B cell (primary cell): ENCODE measurements around the gene DOCK1. TPM values are rescaled to one million over a fixed set of nuclear protein-coding genes. Genes with fewer than 3 reads are reported as not detected.

Source experiments
- ATAC-seq: fragments of 200-7000 bp; cut with Tn5 transposase; one replicate; pipeline ENCODE4 v1.10.0; 2021; ENCODE audit warnings: low read depth, mild to moderate bottlenecking, moderate number of reproducible peaks, moderate library complexity
- CTCF ChIA-PET: fragments of 350-600 bp; sonication (Branson Sonifier 250); formaldehyde crosslinking; loops from one replicate; lab custom pipeline; 2021; ENCODE audit warnings: antibody characterized with exemption, inconsistent platforms; lab: Charles Lee
- POLR2A ChIA-PET: fragments of 350-600 bp; sonication (Branson Sonifier 250); formaldehyde crosslinking; loops from one replicate; lab custom pipeline; 2021; ENCODE audit warnings: antibody characterized with exemption; lab: Charles Lee
- DNase-seq: peaks from one replicate; pipeline ENCODE4 v3.0.0; 2013
- H2AFZ ChIP-seq: 2 replicates; pipeline ENCODE4 v1.6.1; 2012; ENCODE audit warnings: mild to moderate bottlenecking, low read depth, low read length; ENCODE audit not compliant: insufficient read depth, poor library complexity, severe bottlenecking
- H3K27ac ChIP-seq, 2 donors: 1 replicate in 1 of 2; 2 replicates in 1 of 2; pipeline ENCODE4 v1.5.1; 2012 to 2013; ENCODE audit warnings: low read length in 2 of 2, mild to moderate bottlenecking in 2 of 2, moderate library complexity in 1 of 2
- H3K27me3 ChIP-seq, 4 experiments: fragments of 200-600 bp in 1 of 4; sonication (generic) in 1 of 4; replicated peaks in 1 of 4; 1 replicate in 2 of 4; 2 replicates in 2 of 4; pipeline versions ENCODE4 v1.6.1 to v1.7.0; 2013 to 2016; ENCODE audit warnings: low read length in 3 of 4, mild to moderate bottlenecking in 2 of 4, mixed read lengths in 1 of 4, moderate library complexity in 1 of 4; ENCODE audit not compliant: insufficient read depth in 4 of 4, control insufficient read depth in 3 of 4; ENCODE audit errors: control extremely low read depth in 1 of 4
- H3K36me3 ChIP-seq, 2 experiments: replicated peaks in 1 of 2; 1 replicate in 1 of 2; 2 replicates in 1 of 2; pipeline versions ENCODE4 v1.6.1 to v1.7.1; 2013; ENCODE audit warnings: low read length in 1 of 2; ENCODE audit not compliant: insufficient read depth in 2 of 2, control insufficient read depth in 1 of 2; ENCODE audit errors: control extremely low read depth in 1 of 2, extremely low read depth in 1 of 2
- H3K4me1 ChIP-seq, 2 donors: fragments of 200-600 bp in 1 of 2; sonication (generic) in 1 of 2; 1 replicate in 1 of 2; 2 replicates in 1 of 2; pipeline versions ENCODE4 v1.5.1 to v1.6.1; 2013 to 2017; ENCODE audit warnings: low read length in 2 of 2; ENCODE audit not compliant: control insufficient read depth in 2 of 2, insufficient read depth in 2 of 2
- H3K4me2 ChIP-seq: replicated peaks from 2 replicates; pipeline ENCODE3; 2012; ENCODE audit warnings: mild to moderate bottlenecking, low read depth, low read length; ENCODE audit not compliant: poor library complexity, severe bottlenecking
- H3K4me3 ChIP-seq, 5 experiments: fragments of 200-600 bp in 1 of 5; sonication (generic) in 1 of 5; 1 replicate in 3 of 5; 2 replicates in 2 of 5; pipeline versions ENCODE4 v1.5.1 to v1.7.0; 2011 to 2016; ENCODE audit warnings: low read length in 4 of 5, mild to moderate bottlenecking in 4 of 5, low read depth in 2 of 5, control low read depth in 1 of 5, moderate library complexity in 1 of 5; ENCODE audit not compliant: insufficient read depth in 1 of 5; ENCODE audit errors: control extremely low read depth in 1 of 5, extremely low read depth in 1 of 5
- H3K79me2 ChIP-seq: fragments of 200-600 bp; sonication (generic); one replicate; pipeline ENCODE4 v1.6.0; 2016; ENCODE audit warnings: low read length; ENCODE audit not compliant: control insufficient read depth, insufficient read depth
- H3K9ac ChIP-seq: fragments of 200-600 bp; sonication (generic); 2 replicates; pipeline ENCODE4 v1.6.1; 2017; ENCODE audit warnings: mild to moderate bottlenecking, low read length, moderate library complexity
- H3K9me3 ChIP-seq, 3 donors: one replicate each; pipeline versions ENCODE4 v1.6.1 to v1.7.1; 2013; ENCODE audit warnings: low read length in 2 of 3; ENCODE audit not compliant: control insufficient read depth in 2 of 3, insufficient read depth in 1 of 3; ENCODE audit errors: control extremely low read depth in 1 of 3
- H4K20me1 ChIP-seq: 2 replicates; pipeline ENCODE4 v1.6.0; 2012; ENCODE audit warnings: mild to moderate bottlenecking, low read length; ENCODE audit not compliant: insufficient read depth, control insufficient read depth, poor library complexity, severe bottlenecking
- H3K27ac Mint-ChIP-seq: one replicate; pipeline ENCODE4 v1.8.0; 2021; ENCODE audit warnings: mixed read lengths
- H3K27me3 Mint-ChIP-seq: one replicate; pipeline ENCODE4 v1.8.0; 2021; ENCODE audit warnings: mixed read lengths
- H3K4me1 Mint-ChIP-seq: one replicate; pipeline ENCODE4 v1.8.0; 2021; ENCODE audit warnings: mixed read lengths
- H3K4me3 Mint-ChIP-seq: one replicate; pipeline ENCODE4 v1.8.0; 2021; ENCODE audit warnings: mixed read lengths
- H3K9me3 Mint-ChIP-seq: one replicate; pipeline ENCODE4 v1.8.0; 2022; ENCODE audit warnings: mixed read lengths; ENCODE audit not compliant: insufficient read depth
- EZH2 ChIP-seq: IDR thresholded peaks from 2 replicates; pipeline ENCODE4 v1.6.1; 2012; ENCODE audit warnings: borderline replicate concordance, low read depth, mild to moderate bottlenecking, moderate library complexity, low read length; ENCODE audit not compliant: insufficient read depth, poor library complexity, severe bottlenecking
- WGBS: methylation state at CpG from one replicate; pipeline ENCODE4 v1.1.5; 2013; ENCODE audit warnings: missing lambda C conversion rate; ENCODE audit not compliant: insufficient coverage; 5-methylcytosine and 5-hydroxymethylcytosine counted together
- intact Hi-C: fragments of 100-400 bp; cut with micrococcal nuclease; formaldehyde crosslinking; loops from one replicate; pipeline ENCODE4 v1.10.0; 2022
- polyA plus RNA-seq: library from polyadenylated mRNA; depleted of rRNA; stranded (reverse); fragments of >200 nt; gene quantifications from 2 replicates; pipeline ENCODE4 v1.2.3, GENCODE V29; 2012
- total RNA-seq, 2 donors: library from RNA; stranded (reverse); fragments of 120-200 nt in 1 of 2; gene quantifications; 1 replicate in 1 of 2; 2 replicates in 1 of 2; pipeline versions ENCODE4 v1.2.3 to v1.2.4, GENCODE V29; 2013 to 2022
- TF ChIP-seq, protein P1 (sequence below): fragments of 200-600 bp; IDR thresholded peaks from one replicate; pipeline ENCODE4 v1.8.0; 2022; ENCODE audit warnings: antibody characterized with exemption, mild to moderate bottlenecking

Gene DOCK1
- total and polyA plus RNA-seq, 2 donors (not counting 1 experiment from before 2014, with no cell fraction given), result not detected

- H3K4me1 ChIP-seq, result no peaks in the 10 kb centered on the region
- Mint-ChIP-seq H3K27me3 (no peaks in the 10 kb centered on the region), H3K27ac (no peak overlapping the region), H3K9me3 (peaks cover 2% of the 10 kb centered on the region), H3K4me1 (no peaks in the 10 kb centered on the region), H3K4me3 (no peak overlapping the region)
- no peak overlapping the region for H3K4me3 ChIP-seq
- no peak overlapping the region for H3K9ac ChIP-seq
- ATAC-seq (no peak), DNase-seq (no peak)
- WGBS, result no CpG with 5 or more reads among the region's 2 CpGs
- H3K4me2 ChIP-seq, result no peak overlapping the region
- H3K36me3 ChIP-seq, result no peaks in the 10 kb centered on the region
- intact Hi-C loops, result no loop called here
- ChIA-PET CTCF (no interaction called here), POLR2A (no interaction called here)
- H2AFZ ChIP-seq, result no peak overlapping the region
- no peaks in the 10 kb centered on the region for H3K27me3 ChIP-seq
- H3K9me3 ChIP-seq, result peaks cover 0 to 8% (median 0%) of the 10 kb centered on the region in 3 donors
- H3K79me2 ChIP-seq, result no peaks in the 10 kb centered on the region
- H3K27ac ChIP-seq, result no peak overlapping the region
- no peak for TF ChIP-seq EZH2
- TF ChIP-seq, protein P1, sequence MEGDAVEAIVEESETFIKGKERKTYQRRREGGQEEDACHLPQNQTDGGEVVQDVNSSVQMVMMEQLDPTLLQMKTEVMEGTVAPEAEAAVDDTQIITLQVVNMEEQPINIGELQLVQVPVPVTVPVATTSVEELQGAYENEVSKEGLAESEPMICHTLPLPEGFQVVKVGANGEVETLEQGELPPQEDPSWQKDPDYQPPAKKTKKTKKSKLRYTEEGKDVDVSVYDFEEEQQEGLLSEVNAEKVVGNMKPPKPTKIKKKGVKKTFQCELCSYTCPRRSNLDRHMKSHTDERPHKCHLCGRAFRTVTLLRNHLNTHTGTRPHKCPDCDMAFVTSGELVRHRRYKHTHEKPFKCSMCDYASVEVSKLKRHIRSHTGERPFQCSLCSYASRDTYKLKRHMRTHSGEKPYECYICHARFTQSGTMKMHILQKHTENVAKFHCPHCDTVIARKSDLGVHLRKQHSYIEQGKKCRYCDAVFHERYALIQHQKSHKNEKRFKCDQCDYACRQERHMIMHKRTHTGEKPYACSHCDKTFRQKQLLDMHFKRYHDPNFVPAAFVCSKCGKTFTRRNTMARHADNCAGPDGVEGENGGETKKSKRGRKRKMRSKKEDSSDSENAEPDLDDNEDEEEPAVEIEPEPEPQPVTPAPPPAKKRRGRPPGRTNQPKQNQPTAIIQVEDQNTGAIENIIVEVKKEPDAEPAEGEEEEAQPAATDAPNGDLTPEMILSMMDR, result no peak
- no peaks in the 10 kb centered on the region for H4K20me1 ChIP-seq
These were observed 301.9 kb downstream of the DOCK1 start for GRCh38 chr10:127207081-127207480.

DNA sequence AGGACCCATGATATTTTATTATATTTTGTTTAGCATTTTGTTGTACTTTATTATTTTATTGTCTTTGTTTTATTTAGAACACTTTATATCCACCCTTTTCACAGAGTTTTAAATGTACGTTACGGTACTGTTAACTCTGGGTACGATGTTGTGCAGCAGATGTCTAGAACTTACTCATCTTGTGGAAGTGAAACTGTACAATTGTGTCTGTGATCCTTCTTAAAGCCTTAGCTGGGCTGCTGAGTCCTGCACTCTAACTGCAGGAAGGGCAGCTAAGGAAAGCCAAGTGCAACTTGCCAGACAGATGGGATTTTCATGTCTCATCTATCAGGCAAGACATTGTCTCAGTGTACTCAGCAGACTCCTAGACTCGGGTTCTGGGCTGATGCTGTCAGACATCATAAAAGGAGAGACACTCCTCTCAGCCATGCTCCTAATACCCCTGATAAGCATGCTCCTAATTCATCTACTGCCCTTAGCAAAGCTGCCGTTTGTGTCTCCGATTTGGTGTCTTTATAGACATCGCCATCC is 305.8 kb downstream of the DOCK1 start:
- no peaks in the 10 kb centered on the region for H3K27me3 ChIP-seq
- CTCF ChIA-PET, result no interaction called here
- no peaks in the 10 kb centered on the region for H3K4me1 Mint-ChIP-seq
- intact Hi-C loops, result no loop called here
- H3K9ac ChIP-seq, result no peak overlapping the region
- no peaks in the 10 kb centered on the region for H3K27me3 Mint-ChIP-seq
- no peaks in the 10 kb centered on the region for H3K9me3 ChIP-seq
- H3K27ac Mint-ChIP-seq, result no peak overlapping the region
- WGBS, result 49% methylated on average over 2 of the region's 7 CpGs
- no peak overlapping the region for H3K4me3 ChIP-seq
- no peak overlapping the region for H3K4me2 ChIP-seq
- H3K79me2 ChIP-seq, result no peaks in the 10 kb centered on the region
- H3K4me3 Mint-ChIP-seq, result no peak overlapping the region
- no peaks in the 10 kb centered on the region for H3K4me1 ChIP-seq
- no peak overlapping the region for H3K27ac ChIP-seq
- POLR2A ChIA-PET, result no interaction called here
- H2AFZ ChIP-seq, result no peak overlapping the region
- ATAC-seq (no peak), DNase-seq (no peak)
- TF ChIP-seq, protein P1, result no peak
- no peak for TF ChIP-seq EZH2
- no peaks in the 10 kb centered on the region for H3K36me3 ChIP-seq
- H3K9me3 Mint-ChIP-seq, result no peaks in the 10 kb centered on the region
- H4K20me1 ChIP-seq, result no peaks in the 10 kb centered on the region
